ENCODE measurements around the gene OR10H5.

DNA sequence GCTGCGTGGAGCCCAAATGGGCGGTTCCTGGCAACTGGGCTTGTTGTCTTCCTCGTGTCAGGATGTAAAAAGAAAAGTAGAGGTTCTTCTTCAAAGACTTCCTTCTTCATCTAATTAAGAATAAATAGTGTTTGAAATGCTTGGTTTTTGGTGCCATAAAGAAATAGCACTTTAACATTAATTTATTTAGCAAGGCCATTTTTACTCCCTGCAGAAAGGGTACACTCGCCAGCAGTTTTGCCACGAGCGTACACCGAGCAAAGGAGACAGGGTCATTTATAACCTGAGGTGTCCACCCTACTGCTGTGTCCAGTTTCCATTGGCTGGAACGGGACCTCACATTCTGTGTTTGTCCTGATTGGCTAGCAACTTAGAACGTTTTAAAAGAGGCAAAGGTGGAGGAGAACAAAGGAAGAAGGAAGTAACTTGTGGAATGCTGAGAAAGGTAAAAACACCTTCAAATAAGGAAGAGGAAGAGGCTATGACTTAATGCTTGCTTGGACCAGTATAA lies 49.8 kb downstream of the OR10H5 start:
- TF ChIP-seq, protein P1, sequence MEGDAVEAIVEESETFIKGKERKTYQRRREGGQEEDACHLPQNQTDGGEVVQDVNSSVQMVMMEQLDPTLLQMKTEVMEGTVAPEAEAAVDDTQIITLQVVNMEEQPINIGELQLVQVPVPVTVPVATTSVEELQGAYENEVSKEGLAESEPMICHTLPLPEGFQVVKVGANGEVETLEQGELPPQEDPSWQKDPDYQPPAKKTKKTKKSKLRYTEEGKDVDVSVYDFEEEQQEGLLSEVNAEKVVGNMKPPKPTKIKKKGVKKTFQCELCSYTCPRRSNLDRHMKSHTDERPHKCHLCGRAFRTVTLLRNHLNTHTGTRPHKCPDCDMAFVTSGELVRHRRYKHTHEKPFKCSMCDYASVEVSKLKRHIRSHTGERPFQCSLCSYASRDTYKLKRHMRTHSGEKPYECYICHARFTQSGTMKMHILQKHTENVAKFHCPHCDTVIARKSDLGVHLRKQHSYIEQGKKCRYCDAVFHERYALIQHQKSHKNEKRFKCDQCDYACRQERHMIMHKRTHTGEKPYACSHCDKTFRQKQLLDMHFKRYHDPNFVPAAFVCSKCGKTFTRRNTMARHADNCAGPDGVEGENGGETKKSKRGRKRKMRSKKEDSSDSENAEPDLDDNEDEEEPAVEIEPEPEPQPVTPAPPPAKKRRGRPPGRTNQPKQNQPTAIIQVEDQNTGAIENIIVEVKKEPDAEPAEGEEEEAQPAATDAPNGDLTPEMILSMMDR (IDR thresholded peaks at IDR 0.05): no peak
- no peak for TF ChIP-seq POLR2AphosphoS5 (IDR thresholded peaks at IDR 0.05; ENCODE audit: low read depth, low read length)

Data from Panc1 (cell line).